A673 (cell line): ENCODE measurements around the gene ADK. TPM values are rescaled to one million over a fixed set of nuclear protein-coding genes. Genes with fewer than 3 reads are reported as not detected.

Experiments
- BruUV-seq: library from RNA; stranded (reverse); fragments of 400-500 nt; replicated peaks from 2 replicates; lab custom pipeline; 2021; lab: Mats Ljungman, UMichigan
- CTCF ChIA-PET: fragments of 300-600 bp; sonication (Branson Sonifier 250); formaldehyde crosslinking; loops from one replicate; lab custom pipeline; 2022; ENCODE audit warnings: antibody characterized with exemption; lab: Charles Lee
- POLR2A ChIA-PET: fragments of 300-600 bp; sonication (Branson Sonifier 250); formaldehyde crosslinking; loops from one replicate; lab custom pipeline; 2022; ENCODE audit warnings: antibody characterized with exemption; ENCODE audit not compliant: low non-redundant PET; lab: Charles Lee
- DNase-seq: peaks from one replicate; pipeline ENCODE4 v3.0.0-alpha.2; 2015; ENCODE audit warnings: low spot score
- H3K27ac ChIP-seq: fragments of 200-600 bp; sonication (generic); 2 replicates; pipeline ENCODE4 v1.5.1; 2016; ENCODE audit warnings: mixed run types, low read depth, mild to moderate bottlenecking, mixed read lengths, antibody characterized with exemption, low read length; ENCODE audit not compliant: poor library complexity, severe bottlenecking
- H3K27me3 ChIP-seq: fragments of 200-600 bp; sonication (generic); replicated peaks from 2 replicates; pipeline ENCODE4 v1.6.1; 2017; ENCODE audit warnings: mixed run types, low read depth, mild to moderate bottlenecking, mixed read lengths, antibody characterized with exemption, low read length; ENCODE audit not compliant: insufficient read depth, poor library complexity
- H3K36me3 ChIP-seq: fragments of 200-600 bp; sonication (generic); 2 replicates; pipeline ENCODE4 v1.6.1; 2016; ENCODE audit warnings: mixed run types, mild to moderate bottlenecking, mixed read lengths, antibody characterized with exemption, low read length; ENCODE audit not compliant: insufficient read depth, poor library complexity, severe bottlenecking
- H3K4me1 ChIP-seq: fragments of 200-600 bp; sonication (generic); 2 replicates; pipeline ENCODE4 v1.6.1; 2017; ENCODE audit warnings: mixed run types, mild to moderate bottlenecking, mixed read lengths, antibody characterized with exemption, low read length; ENCODE audit not compliant: insufficient read depth, poor library complexity, severe bottlenecking
- H3K4me3 ChIP-seq: fragments of 200-600 bp; sonication (generic); 2 replicates; pipeline ENCODE4 v1.5.1; 2016; ENCODE audit warnings: low read depth, mixed run types, mild to moderate bottlenecking, mixed read lengths, low read length; ENCODE audit not compliant: poor library complexity, severe bottlenecking
- H3K9me3 ChIP-seq: fragments of 200-600 bp; sonication (generic); 2 replicates; pipeline ENCODE4 v1.6.1; 2016; ENCODE audit warnings: mixed run types, low read depth, mild to moderate bottlenecking, mixed read lengths, antibody characterized with exemption, low read length; ENCODE audit not compliant: poor library complexity, severe bottlenecking
- EZH2 ChIP-seq: fragments of 200-600 bp; sonication (generic); IDR thresholded peaks from 2 replicates; pipeline ENCODE4 v1.6.1; 2017; ENCODE audit warnings: borderline replicate concordance, low read depth, mild to moderate bottlenecking, mixed read lengths, antibody characterized with exemption, low read length; ENCODE audit not compliant: poor library complexity, severe bottlenecking
- intact Hi-C: fragments of 100-400 bp; cut with micrococcal nuclease; formaldehyde crosslinking; loops from one replicate; pipeline ENCODE4 v1.10.0; 2022; ENCODE audit not compliant: unreplicated experiment
- total RNA-seq: library from RNA; stranded (reverse); gene quantifications from 2 replicates; pipeline ENCODE4 v1.2.3, GENCODE V29; 2021
- TF ChIP-seq, protein P1 (sequence below): fragments of 300-800, 200-600 bp; sonication (generic); conservative IDR thresholded peaks from 2 replicates; pipeline ENCODE4 v1.5.1; 2017; ENCODE audit warnings: low read depth, mild to moderate bottlenecking, antibody characterized with exemption, low read length, moderate library complexity, mixed read lengths

The ADK gene
- total RNA-seq, 1 experiment from 2014 or later, result 49.0 TPM

DNA sequence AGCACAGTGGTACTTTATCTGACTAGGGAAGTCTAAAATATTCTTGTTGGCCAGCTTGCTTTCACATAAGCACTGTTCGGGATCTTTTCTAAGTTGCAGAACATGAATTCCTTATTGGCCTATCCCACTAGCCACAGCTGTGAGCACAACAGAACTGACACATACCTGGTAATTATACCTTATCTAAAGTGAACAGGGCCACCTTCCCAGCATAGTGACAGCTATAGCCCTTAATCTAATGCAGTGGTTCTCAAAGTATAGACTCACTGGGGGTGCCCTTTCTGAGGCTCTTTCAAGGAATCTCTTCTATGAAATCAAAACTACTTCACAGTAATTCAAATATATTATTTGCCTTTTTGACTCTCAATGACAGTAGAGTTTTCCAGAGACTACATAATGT is 490.6 kb downstream of the ADK start:
- no peaks in the 10 kb centered on the region for H3K27me3 ChIP-seq
- H3K27ac ChIP-seq, result no peak overlapping the region
- TF ChIP-seq, protein P1, sequence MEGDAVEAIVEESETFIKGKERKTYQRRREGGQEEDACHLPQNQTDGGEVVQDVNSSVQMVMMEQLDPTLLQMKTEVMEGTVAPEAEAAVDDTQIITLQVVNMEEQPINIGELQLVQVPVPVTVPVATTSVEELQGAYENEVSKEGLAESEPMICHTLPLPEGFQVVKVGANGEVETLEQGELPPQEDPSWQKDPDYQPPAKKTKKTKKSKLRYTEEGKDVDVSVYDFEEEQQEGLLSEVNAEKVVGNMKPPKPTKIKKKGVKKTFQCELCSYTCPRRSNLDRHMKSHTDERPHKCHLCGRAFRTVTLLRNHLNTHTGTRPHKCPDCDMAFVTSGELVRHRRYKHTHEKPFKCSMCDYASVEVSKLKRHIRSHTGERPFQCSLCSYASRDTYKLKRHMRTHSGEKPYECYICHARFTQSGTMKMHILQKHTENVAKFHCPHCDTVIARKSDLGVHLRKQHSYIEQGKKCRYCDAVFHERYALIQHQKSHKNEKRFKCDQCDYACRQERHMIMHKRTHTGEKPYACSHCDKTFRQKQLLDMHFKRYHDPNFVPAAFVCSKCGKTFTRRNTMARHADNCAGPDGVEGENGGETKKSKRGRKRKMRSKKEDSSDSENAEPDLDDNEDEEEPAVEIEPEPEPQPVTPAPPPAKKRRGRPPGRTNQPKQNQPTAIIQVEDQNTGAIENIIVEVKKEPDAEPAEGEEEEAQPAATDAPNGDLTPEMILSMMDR, result no peak
- no peak for TF ChIP-seq EZH2
- CTCF ChIA-PET, result no interaction called here
- POLR2A ChIA-PET, result no interaction called here
- H3K4me1 ChIP-seq, result peaks cover 5% of the 10 kb centered on the region
- BruUV-seq, result no TSS peak
- intact Hi-C loops, result no loop called here
- no peaks in the 10 kb centered on the region for H3K36me3 ChIP-seq
- H3K9me3 ChIP-seq, result peaks cover 8% of the 10 kb centered on the region
- H3K4me3 ChIP-seq, result no peak overlapping the region
- DNase-seq, result no peak

DNA sequence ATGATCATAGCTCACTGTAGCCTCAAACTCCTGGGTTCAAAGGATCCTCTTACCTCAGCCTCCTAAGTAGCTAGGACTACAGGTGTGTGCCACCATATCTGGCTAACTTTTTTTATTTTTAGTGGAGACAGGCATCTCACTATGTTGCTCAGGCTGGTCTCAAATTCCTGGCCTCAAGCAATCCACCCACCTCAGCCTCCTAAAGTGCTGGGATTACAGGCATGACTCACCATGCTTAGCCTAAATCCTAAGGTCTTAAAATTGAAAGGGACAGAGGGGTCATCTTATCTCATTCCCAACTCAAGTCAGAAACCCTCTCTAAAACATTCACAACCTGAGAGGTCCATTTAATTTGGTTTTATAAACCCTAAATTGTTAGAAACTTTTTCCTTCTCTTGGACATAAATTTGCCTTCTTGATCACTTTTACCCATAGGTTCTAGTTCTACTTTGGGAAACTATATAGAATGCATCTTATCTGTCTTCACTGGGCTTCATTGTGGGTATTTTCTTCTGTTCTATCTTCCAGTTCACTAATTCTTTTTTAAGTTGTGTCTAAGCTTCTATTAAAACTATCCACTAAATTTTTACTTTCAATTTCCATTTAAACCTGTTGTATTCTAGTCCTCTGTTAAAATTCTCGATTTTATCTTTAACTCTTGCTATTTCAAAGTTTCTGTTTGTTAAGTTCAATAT is 492.0 kb downstream of the ADK start:
- H3K27ac ChIP-seq, result no peak overlapping the region
- POLR2A ChIA-PET, result no interaction called here
- intact Hi-C loops, result no loop called here
- BruUV-seq, result no TSS peak
- no peak overlapping the region for H3K4me3 ChIP-seq
- no peak for TF ChIP-seq EZH2
- TF ChIP-seq, protein P1, result no peak
- H3K4me1 ChIP-seq, result peaks cover 5% of the 10 kb centered on the region
- CTCF ChIA-PET, result no interaction called here
- no peak for DNase-seq
- H3K27me3 ChIP-seq, result no peaks in the 10 kb centered on the region
- H3K9me3 ChIP-seq, result peaks cover 8% of the 10 kb centered on the region
- no peaks in the 10 kb centered on the region for H3K36me3 ChIP-seq

DNA sequence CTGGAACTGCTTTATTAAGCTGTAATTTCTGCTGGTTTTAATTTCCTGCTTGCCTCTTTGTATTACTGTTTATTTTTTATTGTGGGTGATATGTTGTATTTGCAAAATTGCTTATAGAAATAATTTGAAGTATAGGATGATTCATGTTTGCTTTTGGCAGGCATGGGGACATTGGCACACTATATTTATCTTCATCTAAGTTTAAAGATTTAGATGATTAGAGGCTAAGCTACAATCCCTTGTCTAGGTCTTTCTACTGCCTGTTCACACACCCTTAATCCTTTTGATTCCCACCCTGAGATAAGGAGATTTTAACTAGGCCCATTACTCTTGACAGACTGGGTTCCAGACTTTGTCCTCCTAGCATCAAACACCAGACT is 492.6 kb downstream of the ADK start:
- Histone ChIP-seq H3K4me3 (no peak overlapping the region), H3K27ac (no peak overlapping the region), H3K9me3 (peaks cover 8% of the 10 kb centered on the region), H3K36me3 (no peaks in the 10 kb centered on the region), H3K27me3 (no peaks in the 10 kb centered on the region), H3K4me1 (peaks cover 5% of the 10 kb centered on the region)
- DNase-seq, result no peak
- ChIA-PET CTCF (no interaction called here), POLR2A (no interaction called here)
- no TSS peak for BruUV-seq
- intact Hi-C loops, result no loop called here
- TF ChIP-seq, protein P1, result no peak
- TF ChIP-seq EZH2, result no peak
